NCI-H774 (cell line): ENCODE results near the gene TMEM260.
"Not testable (repeated sequence)": the region's sequence is repeated elsewhere in the genome, so short reads cannot be mapped to it uniquely, and the experiment has no call there.

Source experiments
- DNase-seq: peaks from one replicate; lab custom pipeline; 2025; lab: John Stamatoyannopoulos, UW

The TMEM260 gene

DNA sequence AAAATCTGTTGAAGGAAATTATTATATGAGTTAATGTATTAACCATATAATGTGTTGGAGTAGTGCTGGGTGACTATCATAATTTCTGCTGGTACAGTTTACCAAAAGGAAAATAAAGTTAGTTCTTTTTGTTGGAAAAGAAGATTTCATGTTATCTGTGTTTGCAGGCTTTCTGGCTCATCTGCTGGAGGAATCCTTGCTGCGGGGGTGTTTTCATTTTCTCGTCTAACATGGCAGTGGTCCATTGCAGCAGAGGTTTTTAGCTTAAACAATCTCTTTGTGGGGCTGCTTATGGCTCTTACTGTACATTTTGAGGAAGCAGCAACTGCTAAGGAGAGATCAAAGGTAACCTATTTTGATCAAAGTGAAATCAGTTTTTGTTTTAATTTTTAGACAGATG is 24.1 kb downstream of the TMEM260 start:
- no peak for DNase-seq

DNA sequence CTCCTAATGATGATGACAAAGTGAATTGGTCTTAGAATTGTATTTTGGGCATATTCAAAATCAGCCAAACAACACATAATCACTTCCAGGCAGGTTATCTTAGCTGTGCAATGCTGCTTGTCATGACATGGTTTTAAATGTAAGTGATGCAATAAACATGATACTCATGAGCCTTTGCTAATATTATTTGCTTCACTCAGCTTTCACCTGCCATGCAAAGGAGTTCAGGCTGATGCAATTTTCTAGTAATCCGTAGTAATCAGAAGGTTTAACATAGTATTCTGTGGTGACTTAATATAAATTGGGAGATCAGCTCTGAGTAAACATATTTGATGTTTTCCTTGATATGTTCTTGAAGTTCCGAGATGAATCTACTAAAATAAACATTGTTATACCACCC is 29.1 kb downstream of the TMEM260 start:
- DNase-seq: no peak

DNA sequence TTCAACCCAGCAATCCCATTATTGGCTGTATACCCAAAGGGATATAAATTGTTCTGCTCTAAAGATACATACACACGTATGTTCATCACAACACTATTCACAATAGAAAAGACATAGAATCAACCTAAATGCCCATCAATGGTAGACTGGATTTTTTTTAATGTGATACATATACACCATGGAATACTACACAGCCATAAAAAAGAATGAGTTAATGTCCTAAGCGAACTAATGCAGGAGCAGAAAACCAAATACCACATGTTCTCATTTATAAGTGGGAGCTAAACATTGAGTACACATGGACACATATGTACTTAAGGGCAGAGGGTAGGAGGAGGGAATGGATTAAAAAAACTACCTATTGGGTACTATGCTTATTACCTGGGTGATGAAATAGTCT is 32.1 kb downstream of the TMEM260 start:
- DNase-seq: not testable (repeated sequence)

DNA sequence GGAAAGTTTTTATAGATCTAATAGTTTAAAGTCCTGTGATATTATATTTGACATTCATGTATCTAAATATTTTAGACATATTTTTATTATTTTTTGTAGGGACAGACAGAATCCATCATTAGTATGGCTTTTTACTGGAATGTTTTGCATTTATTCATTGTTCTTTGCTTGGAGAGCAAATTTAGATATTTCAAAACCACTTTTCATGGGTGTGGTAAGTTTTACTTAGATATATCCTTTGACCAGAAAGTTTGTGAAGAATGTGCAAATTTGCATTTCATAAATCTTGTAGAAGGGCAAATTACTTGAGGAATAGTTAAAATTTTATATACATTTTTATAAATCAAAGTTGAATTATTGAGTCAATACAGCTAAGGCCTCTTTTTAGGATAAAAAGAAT is 37.5 kb downstream of the TMEM260 start:
- no peak for DNase-seq

DNA sequence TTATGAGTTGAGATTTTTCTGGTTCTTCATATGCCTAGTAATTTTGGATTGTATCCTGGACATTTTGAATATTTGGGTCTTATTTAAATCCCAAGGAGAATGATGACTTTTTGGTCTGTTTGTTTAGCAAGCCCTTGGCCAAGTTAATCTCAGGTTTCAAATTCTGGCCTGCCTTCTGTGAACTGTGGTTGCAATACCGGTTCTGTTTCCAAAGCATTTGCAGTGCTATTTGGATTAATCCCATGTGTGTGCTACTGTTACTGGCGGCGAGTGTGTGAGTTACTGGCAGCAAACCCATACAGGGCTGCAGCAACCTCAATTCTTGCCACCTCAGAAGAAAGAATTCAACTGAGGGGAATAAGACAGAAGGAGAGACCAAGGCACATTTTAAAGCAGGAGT is 51.1 kb downstream of the TMEM260 start:
- no peak for DNase-seq

DNA sequence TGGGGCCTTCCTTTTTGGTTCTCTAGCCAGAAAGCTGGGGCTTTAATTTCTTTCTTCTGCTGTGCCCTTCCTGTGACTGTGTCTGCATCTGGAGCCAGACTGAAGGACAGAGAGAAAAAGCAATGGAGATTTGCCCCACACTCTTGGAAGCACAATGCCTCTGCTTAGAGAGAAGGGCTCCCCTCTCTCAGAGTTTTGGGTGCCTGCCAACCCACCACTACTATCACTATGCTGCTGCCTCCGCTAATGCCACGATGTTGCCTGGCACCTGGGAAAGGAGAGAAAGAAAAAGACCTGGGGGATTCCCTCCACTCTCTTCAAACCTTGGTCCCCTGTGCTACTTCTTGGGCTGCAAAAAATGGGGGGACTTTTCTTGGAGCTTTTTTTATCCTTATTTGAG is 52.6 kb downstream of the TMEM260 start:
- no peak for DNase-seq

DNA sequence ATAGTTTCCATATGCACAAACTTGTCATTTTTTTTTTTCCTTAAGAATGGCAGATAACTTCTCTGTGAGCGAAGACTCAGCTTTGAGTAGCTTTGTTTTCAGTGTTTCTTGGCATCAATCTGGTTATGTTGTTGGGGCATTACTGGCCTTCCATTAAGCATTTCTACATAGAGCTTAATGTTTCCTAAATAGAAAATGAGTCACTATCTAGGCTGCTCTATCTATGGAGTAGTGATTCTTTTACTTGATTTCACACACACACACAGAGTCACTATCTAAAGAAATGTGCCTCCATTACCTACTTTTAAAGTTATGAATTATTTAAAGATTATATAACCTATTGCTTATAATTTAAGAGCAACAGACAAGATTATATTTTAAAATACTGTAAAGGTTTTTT is 53.9 kb downstream of the TMEM260 start:
- DNase-seq: no peak

DNA sequence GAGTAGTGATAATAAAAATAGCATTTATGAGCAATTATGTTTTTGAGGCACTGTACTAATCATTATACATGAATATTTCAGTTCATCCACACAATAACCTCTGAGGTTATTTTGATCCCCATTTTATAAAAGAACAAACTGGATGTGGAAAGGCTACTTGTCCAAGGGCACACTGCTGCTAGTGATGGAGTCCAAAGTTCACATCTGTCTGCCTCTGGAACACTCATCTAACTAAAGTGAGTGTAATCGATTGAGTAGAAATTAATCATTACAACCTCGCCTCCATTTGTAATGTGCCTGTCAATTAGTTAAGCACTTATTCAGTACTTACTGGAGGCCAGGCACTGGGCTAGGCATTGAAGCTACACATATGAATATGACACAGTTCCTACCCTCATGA is 55.4 kb downstream of the TMEM260 start:
- DNase-seq: no peak

DNA sequence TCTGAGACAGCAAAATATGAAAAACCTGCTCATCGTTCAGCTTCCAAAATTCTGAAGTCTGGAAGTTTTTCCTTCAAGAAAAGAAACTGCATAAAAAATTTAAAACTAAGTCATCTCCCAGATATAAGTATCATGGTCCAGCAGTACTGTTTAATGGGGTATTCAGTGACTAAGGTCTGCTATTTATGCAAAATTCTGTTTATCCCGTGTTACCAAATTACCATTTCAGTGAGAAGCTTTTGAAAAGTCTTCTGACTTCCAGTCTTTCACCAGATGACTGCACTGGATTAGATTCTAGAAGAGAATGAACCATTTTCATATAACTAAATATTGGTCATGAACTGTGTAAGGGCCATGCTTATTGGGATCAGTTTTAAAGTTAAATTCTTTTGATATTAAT is 67.9 kb downstream of the TMEM260 start:
- DNase-seq: no peak

DNA sequence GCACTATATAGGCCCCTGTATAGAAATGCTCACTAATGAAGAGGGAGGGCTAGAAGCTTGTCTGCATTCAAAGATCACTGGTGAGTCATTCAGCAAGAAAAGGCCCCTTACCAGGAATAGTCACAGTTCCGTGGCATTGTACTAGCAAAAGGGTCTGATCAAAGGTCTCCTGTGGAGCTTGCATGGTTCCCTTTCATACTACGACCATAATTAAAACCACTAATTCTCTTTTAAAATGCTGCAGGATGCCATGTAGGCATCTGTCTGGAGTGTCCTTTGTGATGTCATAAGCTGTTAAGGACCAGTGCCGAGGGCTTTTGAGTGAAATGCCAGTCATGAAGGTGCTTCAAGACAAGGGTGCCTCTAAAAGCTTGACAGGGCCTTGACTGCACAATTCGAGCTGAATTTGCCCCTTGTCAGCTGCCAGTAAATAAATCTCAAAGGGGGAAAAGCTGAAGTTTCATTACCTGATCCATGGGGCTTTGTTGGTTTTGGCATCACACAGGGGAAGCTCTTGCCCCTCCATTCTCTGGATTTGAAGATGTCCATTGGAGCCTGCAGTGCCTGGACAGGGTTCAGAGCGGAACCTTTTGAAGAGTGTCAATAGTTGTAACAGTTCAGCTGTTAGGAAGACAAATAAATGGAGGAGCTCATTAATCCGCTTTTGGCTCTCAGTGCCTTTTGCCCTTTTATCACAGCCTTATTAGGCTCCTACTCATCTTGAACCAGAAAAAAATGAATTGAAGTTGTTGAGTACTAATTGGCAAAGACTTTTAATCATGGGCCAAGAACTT is 69.1 kb downstream of the TMEM260 start:
- no peak for DNase-seq

DNA sequence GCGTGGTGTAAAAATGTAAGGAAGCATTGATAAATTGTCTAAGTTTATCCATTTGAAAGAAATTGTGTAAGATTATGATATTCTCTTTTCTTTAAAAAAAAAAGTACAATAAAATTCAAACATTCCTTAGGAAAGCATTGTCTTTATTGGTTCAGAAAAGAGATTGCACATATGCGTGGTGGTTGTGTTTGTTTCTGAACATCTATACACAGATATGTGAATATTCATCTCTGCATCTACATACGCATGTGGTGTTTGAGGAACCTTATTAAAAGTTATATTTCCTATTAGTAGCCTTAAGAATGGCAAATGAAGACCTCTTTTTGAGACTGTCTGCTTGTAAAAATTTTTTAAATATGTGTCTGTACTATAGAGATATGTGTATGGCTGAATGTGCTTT is 69.8 kb downstream of the TMEM260 start:
- DNase-seq: no peak

DNA sequence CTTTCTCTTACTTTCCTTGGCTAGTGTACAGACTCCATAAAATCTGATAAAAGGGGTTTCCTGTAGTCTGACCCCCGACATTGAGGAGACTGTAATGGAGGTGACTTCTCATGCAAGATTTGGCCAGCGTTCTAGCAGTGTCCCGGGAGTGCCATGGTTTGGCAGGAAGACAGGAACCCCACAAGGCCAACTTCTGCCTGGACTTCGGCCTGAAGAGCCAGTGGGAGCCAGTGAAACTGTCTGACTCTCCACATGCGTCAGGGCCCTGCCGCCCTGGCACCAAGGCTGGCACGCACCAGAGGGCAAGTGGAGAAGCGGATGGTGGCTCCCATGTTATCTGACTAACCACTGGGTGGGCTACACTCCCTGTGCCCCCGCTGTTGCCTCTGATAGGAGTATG is 70.5 kb downstream of the TMEM260 start:
- DNase-seq: no peak

DNA sequence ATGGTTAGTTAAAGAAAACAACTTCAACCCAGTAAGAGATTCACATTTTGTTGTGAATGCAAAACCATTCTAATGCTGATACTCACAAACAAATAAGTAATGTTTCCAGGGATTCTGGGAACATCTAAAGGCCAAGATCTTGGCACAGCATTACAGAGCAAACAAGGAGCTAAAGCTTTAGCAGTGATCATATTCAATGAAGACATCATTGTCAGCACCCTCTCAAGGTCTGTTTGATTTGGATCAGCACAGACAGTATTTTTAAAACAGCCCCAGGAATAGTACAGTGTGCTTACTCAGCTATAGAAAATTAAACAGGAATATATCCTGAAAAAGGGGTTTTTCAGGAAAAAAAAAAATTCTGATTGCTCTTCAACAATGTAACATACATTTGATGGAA is 71.4 kb downstream of the TMEM260 start:
- DNase-seq: no peak

DNA sequence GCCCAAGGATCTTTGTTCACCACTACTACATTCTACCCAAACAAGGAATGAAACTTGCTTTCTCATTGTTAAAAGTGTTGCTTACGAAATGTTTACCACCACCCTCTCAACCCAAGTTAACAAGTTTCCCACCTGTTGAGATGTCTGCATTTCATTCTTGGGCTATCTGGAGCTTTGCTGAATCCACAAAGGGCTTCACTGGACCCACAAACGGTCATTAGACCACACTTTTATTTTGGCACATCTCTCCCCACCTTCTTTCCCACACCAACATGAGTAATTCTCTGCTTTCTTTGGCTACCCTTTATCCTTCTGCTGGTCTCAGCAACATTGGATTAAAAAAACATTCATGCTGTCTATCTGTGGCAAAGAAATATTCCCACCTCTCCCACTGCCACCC is 78.0 kb downstream of the TMEM260 start:
- no peak for DNase-seq

DNA sequence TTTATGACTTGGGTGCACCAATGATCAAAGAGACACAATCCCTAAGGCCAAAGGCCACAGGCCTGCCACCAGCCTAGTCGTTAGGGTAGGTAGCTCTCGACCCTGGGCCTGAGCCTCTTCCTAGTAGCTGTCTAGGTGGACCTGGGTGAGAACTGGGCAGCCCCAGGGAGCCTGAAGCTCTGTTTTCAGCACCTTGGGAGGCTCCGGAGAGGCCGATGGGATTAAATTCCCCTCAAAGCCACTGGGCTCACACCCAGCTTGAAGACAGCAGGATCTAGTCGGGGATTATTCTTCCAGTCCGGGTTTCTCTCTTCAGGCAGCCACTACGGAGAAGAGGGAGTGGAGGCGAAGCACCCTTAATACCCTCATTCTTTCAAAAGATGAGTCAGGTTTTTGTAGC is 79.8 kb downstream of the TMEM260 start:
- DNase-seq: no peak

DNA sequence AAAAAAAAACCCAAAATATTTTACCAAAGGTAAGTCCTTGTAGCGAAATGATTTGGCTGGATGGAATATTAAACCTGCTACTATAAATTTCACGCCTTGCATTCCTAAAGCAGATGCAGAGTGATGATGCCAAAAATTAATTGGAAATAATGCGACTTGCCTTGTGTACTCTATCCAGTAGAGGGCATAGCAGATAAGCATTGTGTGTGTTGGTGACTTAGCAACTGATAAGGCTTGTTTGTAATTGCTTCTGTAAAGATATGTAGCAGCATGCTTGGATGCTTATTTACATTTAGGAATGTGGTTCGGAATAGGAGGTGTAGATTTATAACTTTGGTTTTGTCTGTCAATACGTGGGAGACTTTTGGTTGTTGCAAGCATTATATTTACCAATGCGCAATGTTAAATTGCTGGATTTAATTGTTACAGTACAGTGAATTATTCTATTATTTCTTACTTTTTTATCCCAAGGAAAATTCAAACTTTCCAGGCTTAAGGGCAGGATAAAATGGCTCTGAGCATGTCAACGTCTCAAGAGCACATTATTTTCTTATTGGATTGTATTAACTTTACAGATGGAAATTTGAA is 80.5 kb downstream of the TMEM260 start:
- DNase-seq: no peak

DNA sequence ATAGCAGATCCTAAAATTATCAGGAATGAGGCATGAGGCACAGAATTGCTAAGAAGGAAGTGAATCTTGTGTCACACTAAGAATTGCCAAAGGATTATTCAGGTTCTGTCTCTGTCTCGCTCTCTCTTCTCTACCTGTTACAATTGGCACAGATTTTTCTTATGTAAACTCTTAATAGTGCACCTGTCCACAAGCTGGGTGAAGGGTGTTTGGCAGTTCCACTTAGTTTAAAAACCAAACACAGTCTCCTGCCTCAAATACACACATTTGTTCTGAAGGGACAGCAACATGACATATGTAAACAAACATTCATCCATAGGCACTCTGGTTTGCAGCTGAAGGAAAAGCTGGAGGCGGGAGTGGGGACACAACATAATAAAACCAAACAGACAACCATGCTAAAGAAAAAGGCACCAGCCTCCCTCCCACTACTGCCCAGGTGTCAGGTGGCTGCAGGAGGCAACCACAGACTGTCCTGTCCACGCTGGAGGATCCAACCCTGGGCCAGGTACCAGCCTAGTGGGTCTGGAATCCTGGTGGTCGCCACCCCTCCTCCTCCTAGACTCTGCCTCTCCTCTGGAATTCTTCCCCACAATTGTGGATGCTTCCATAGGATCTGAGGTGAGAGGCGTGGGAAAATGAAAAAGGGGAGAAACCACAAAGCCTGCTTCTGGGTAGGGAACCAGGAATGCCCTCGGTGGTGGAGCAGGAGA is 81.2 kb downstream of the TMEM260 start:
- peak; percentile 48 for DNase-seq

DNA sequence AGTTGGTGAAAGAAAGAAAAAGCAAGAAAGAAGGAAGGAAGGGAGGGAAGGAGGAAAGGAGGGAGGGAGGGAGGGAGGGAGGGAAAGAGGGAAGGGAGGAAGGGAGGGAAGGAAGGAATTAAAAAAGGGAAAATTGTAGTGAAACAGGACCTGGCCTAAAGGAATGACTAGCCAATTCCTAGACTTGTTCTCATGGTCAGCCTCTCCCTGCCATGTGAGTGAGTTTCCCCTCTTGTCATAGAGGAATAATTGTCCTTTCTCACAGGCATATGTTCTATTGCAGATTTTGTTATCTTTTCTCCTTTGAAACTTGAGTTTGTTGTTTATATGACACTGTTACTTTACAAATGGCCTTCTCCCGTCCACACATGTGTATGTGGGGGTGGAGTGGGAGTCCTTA is 81.9 kb downstream of the TMEM260 start:
- no peak for DNase-seq

DNA sequence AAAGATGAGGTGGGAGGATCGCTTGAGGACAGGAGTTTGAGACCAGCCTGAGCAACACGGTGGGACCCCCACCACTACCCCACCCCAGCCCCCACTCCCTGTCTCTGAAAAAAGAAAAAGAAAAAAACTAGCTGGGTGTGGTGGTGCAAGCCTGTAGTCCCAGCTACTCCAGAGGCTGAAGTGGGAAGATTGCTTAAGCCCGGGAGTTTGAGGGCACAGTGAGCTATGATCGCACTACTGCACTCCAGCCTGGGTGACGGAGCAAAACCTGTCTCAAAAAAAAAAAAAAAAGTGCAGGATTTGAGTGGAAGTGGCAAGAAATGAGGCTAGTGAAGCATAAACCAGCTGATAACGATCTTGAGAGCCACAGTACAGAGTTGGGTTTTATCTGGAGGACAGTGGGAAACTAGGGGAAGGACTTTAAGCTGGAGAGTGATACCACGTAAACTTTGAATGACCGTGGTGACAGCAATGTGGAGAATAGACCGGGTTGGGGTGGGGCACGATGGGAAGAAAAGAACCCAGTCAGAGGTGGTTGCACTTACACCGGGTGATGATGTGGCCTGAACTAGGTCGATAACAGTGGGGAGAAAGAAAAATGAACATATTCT is 85.3 kb downstream of the TMEM260 start:
- DNase-seq: no peak

DNA sequence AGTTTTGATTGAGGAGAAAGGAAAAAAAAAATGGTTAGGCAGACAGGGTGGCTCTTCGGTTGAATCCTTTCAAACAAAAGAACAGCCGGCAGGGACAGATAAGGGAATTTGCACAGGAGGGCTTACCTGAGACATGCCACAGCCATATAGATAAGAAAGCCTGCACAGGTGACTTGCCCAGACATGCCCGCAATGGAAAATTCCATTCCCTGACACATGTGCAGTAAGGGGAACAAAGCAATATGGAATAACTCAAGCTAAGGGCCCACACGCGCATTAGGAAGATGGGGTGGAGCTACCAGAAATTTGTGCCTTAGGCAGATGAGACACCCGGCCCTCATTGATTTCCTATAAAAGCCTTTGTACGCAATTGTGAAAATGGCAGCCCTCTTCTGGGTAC is 86.7 kb downstream of the TMEM260 start:
- no peak for DNase-seq

DNA sequence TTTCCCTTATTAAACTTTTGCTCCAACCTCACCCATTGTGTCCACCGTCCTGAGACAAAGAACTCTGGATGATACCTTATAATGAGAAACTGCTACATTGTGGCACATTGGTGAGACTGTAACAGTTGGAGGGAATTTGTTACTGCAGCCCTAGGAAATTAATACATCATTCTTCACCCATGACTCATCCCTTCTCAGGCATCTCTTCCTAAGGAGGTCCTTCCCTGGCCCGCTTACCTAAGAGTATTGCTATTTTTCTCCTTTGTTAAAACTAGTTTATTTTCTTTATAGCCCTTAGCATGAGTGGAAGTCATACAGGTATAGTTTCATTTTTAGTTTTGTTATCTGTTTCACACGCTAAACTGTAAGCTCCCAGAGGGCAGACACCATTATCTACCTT is 87.1 kb downstream of the TMEM260 start:
- DNase-seq: no peak

DNA sequence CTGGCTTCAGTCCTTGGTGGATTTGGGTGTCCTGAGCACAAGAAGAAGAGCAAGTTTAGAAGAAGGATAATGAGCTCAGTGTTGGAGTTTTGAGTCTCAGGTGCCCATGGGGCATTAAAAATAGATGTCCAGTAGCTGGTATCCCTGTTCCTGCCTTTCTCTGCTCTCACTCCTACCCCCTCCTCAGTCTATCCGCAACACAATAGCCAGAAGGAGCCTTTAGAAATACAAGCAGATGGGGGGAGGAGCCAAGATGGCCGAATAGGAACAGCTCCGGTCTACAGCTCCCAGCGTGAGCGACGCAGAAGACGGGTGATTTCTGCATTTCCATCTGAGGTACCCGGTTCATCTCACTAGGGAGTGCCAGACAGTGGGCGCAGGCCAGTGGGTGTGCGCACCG is 87.7 kb downstream of the TMEM260 start:
- DNase-seq: not testable (repeated sequence)

DNA sequence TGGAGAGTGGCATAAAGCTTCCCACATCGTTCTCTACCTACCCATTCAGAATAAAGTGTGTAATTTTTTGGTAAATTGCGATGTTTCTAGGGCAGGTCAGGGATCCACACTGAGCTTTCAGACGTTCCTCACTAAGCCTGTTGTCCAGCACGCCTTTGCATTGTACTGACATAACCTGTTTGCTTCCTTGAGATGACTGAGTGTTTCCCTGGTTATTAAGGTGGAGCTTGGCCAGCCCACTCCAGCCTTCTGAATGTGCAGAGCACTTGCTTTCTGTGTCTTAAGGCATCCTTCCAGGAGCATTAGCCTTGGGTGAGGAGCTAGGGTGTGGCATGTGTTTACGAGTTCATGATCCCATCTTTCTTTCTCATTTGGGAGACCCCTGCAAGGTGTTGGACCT is 96.4 kb downstream of the TMEM260 start:
- DNase-seq: no peak
